ENCODE data around the gene ROGDI.

ROGDI gene

DNA sequence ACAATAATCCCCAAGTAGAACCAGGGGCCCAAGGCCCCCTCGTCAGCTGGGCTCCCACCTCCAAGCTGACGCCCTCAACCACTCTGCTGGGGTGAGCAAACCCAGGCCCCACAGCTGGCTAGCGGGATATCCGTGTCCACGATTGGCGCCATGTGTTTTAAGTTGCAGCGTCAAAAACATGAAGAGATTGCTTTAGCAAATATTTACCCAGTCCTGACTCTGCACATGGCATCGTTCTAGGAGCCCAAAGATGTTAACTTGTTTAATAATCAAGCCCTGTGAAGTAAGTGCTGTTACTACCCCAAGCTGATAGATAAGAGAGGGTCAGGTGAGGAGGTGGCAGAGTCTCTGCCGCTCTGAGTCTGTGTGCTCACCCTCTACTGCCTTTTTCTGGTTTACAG lies 13.9 kb downstream of the ROGDI start:
- H3F3A ChIP-seq (ENCODE audit: insufficient read depth, low read length), result no peaks in the 10 kb centered on the region
- no peak overlapping the region for H3K4me2 ChIP-seq (ENCODE audit: low read depth, low read length)
- H3K9ac ChIP-seq (ENCODE audit: low read length), result no peak overlapping the region
- no peaks in the 10 kb centered on the region for H3K36me3 ChIP-seq (replicated peaks; ENCODE audit: insufficient read depth, low read length)
- no peak for DNase-seq
- no peak overlapping the region for H3K4me3 ChIP-seq (ENCODE audit: low read length)
- H3K9me3 ChIP-seq (replicated peaks; ENCODE audit: insufficient read depth, low read length), result no peaks in the 10 kb centered on the region
- H3K27me3 ChIP-seq (replicated peaks; ENCODE audit: insufficient read depth, low read length), result no peaks in the 10 kb centered on the region
- no peaks in the 10 kb centered on the region for H3K9me2 ChIP-seq (replicated peaks; ENCODE audit: insufficient read depth, low read length)
- H4K20me1 ChIP-seq (ENCODE audit: insufficient read depth, low read length), result no peaks in the 10 kb centered on the region
- no peak for TF ChIP-seq EZH2phosphoT487 (IDR thresholded peaks at IDR 0.05; ENCODE audit: low read length)
- TF ChIP-seq EZH2 (optimal IDR thresholded peaks at IDR 0.05; ENCODE audit: low read depth, low read length), result no peak
- TF ChIP-seq, protein P1, sequence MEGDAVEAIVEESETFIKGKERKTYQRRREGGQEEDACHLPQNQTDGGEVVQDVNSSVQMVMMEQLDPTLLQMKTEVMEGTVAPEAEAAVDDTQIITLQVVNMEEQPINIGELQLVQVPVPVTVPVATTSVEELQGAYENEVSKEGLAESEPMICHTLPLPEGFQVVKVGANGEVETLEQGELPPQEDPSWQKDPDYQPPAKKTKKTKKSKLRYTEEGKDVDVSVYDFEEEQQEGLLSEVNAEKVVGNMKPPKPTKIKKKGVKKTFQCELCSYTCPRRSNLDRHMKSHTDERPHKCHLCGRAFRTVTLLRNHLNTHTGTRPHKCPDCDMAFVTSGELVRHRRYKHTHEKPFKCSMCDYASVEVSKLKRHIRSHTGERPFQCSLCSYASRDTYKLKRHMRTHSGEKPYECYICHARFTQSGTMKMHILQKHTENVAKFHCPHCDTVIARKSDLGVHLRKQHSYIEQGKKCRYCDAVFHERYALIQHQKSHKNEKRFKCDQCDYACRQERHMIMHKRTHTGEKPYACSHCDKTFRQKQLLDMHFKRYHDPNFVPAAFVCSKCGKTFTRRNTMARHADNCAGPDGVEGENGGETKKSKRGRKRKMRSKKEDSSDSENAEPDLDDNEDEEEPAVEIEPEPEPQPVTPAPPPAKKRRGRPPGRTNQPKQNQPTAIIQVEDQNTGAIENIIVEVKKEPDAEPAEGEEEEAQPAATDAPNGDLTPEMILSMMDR (IDR thresholded peaks at IDR 0.05; ENCODE audit: low read length), result no peak
- no peaks in the 10 kb centered on the region for H3K4me1 ChIP-seq (ENCODE audit: low read length)
- H3K27ac ChIP-seq (ENCODE audit: low read length), result no peak overlapping the region
- H3K79me2 ChIP-seq (ENCODE audit: low read length), result no peaks in the 10 kb centered on the region
- no peak overlapping the region for H2AFZ ChIP-seq (ENCODE audit: low read length)

DNA sequence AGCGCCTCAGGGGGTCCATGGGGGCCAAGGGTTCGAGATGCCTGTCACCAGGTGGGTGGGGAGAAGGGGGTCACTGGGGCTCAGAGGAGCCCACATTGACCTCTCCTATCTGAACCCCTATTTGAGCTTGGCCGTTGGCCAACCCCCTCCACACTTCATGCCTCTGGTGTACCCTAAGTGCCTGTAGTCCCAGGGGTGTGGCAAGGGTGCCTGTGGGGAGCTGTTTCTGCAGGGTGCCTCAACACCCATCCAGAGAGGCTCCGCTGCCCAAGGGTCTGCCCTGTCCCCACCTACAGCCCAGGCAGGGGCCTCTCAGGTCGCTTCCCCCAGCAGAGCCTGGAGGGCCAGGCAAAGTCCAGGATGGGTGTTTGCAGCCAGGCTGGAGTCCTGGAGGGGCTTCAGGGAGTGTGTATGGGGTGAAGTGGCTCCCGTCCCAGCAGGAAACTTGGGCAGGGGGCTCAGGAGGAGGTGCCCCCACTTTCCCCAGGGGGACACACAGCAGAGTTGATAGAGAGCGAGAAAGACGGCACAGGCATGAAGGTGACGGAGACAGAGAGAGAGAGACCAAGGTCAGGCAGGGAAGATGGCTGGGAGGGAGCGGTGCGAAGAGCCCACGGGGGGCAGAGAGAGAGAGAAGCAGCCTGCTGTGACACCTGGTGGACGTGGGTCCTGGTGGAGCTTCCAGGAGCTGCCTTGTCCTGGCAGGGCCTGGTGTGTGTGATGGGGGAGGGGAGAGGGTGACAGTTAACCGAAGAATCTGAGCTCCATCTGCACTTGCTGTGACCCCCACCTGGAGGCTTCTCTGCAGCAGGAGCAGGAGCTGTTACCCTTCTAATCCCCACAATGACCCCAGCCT lies 14.6 kb downstream of the ROGDI start, which contains the start of gene SEPTIN12:
TSS of gene SEPTIN12 (minus strand) at position 719 of the 856 bp plus-strand sequence. CDS start at position 19, 700 bp downstream.
- H4K20me1 ChIP-seq (ENCODE audit: insufficient read depth, low read length), result no peaks in the 10 kb centered on the region
- DNase-seq, result no peak
- no peaks in the 10 kb centered on the region for H3K9me3 ChIP-seq (replicated peaks; ENCODE audit: insufficient read depth, low read length)
- no peak within 1 kb of the TSS for H3K4me2 ChIP-seq (ENCODE audit: low read depth, low read length)
- H3K9ac ChIP-seq (ENCODE audit: low read length), result no peak within 1 kb of the TSS
- TF ChIP-seq EZH2 (optimal IDR thresholded peaks at IDR 0.05; ENCODE audit: low read depth, low read length) (no peak), EZH2phosphoT487 (IDR thresholded peaks at IDR 0.05; ENCODE audit: low read length) (no peak)
- TF ChIP-seq, protein P1 (IDR thresholded peaks at IDR 0.05; ENCODE audit: low read length), result no peak
- no peak within 1 kb of the TSS for H3K4me3 ChIP-seq (ENCODE audit: low read length)
- no peaks in the 10 kb centered on the region for H3K4me1 ChIP-seq (ENCODE audit: low read length)
- H3K9me2 ChIP-seq (replicated peaks; ENCODE audit: insufficient read depth, low read length), result no peaks in the 10 kb centered on the region
- H3K79me2 ChIP-seq (ENCODE audit: low read length), result no peaks in the 10 kb centered on the region
- no peak within 1 kb of the TSS for H2AFZ ChIP-seq (ENCODE audit: low read length)
- H3K27ac ChIP-seq (ENCODE audit: low read length), result no peak within 1 kb of the TSS
- H3K36me3 ChIP-seq (replicated peaks; ENCODE audit: insufficient read depth, low read length), result no peaks in the 10 kb centered on the region
- H3F3A ChIP-seq (ENCODE audit: insufficient read depth, low read length), result no peaks in the 10 kb centered on the region
- no peaks in the 10 kb centered on the region for H3K27me3 ChIP-seq (replicated peaks; ENCODE audit: insufficient read depth, low read length)

DNA sequence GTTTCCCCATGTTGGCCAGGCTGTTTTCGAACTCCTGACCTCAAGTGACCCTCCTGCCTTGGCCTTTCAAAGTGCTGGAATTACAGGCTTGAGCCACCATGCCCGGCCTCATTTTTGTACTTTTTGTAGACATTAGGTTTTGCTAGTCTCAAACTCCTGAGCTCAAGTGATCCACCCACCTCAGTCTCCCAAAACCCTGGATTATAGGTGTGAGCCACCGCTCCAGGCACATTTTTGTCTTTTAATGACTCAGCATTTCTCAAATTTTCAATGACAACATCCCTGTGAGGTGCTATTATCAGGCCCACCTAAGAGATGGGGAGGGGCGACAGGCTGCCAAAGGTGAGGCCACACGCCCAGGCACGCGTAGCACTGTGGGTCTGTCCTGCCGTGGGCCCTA lies 15.4 kb downstream of the ROGDI start:
- no peak for DNase-seq
- no peak overlapping the region for H3K27ac ChIP-seq (ENCODE audit: low read length)
- no peak overlapping the region for H3K4me3 ChIP-seq (ENCODE audit: low read length)
- no peak overlapping the region for H2AFZ ChIP-seq (ENCODE audit: low read length)
- no peaks in the 10 kb centered on the region for H3K4me1 ChIP-seq (ENCODE audit: low read length)
- no peak overlapping the region for H3K9ac ChIP-seq (ENCODE audit: low read length)
- no peak overlapping the region for H3K4me2 ChIP-seq (ENCODE audit: low read depth, low read length)
- H3K79me2 ChIP-seq (ENCODE audit: low read length), result no peaks in the 10 kb centered on the region
- H3K9me2 ChIP-seq (replicated peaks; ENCODE audit: insufficient read depth, low read length), result no peaks in the 10 kb centered on the region
- H3K27me3 ChIP-seq (replicated peaks; ENCODE audit: insufficient read depth, low read length), result no peaks in the 10 kb centered on the region
- no peaks in the 10 kb centered on the region for H3K9me3 ChIP-seq (replicated peaks; ENCODE audit: insufficient read depth, low read length)
- no peaks in the 10 kb centered on the region for H3F3A ChIP-seq (ENCODE audit: insufficient read depth, low read length)
- TF ChIP-seq EZH2phosphoT487 (IDR thresholded peaks at IDR 0.05; ENCODE audit: low read length) (no peak), EZH2 (optimal IDR thresholded peaks at IDR 0.05; ENCODE audit: low read depth, low read length) (no peak)
- TF ChIP-seq, protein P1 (IDR thresholded peaks at IDR 0.05; ENCODE audit: low read length), result no peak
- H4K20me1 ChIP-seq (ENCODE audit: insufficient read depth, low read length), result no peaks in the 10 kb centered on the region
- H3K36me3 ChIP-seq (replicated peaks; ENCODE audit: insufficient read depth, low read length), result no peaks in the 10 kb centered on the region

Data from MM.1S (cell line).